Lung (tissue), 12 donors: Measurements from ENCODE around the gene XBP1. TPM values are rescaled to one million over a fixed set of nuclear protein-coding genes. Genes with fewer than 3 reads are reported as not detected.

Experiments used
- ATAC-seq: fragments of 200-7000 bp; cut with Tn5 transposase; one replicate; pipeline ENCODE4 v1.9.1; 2020; ENCODE audit warnings: moderate number of reproducible peaks; ENCODE audit not compliant: insufficient read depth, low FRiP score
- DNase-seq, 3 donors: peaks; one replicate each; pipeline ENCODE4 v3.0.0-alpha.2; 2013 to 2017
- H3K27ac ChIP-seq, 2 donors: one replicate each; pipeline ENCODE4 v1.5.1; 2013; ENCODE audit warnings: mild to moderate bottlenecking in 2 of 2, moderate library complexity in 2 of 2, control low read depth in 1 of 2, inconsistent platforms in 1 of 2, low read depth in 1 of 2, low read length in 1 of 2
- H3K27me3 ChIP-seq, 3 donors: one replicate each; pipeline ENCODE4 v1.5.1; 2013; ENCODE audit warnings: low read length in 2 of 3; ENCODE audit not compliant: control insufficient read depth in 3 of 3, insufficient read depth in 3 of 3
- H3K36me3 ChIP-seq, 4 donors: one replicate each; pipeline ENCODE4 v1.5.1; 2013; ENCODE audit warnings: low read length in 4 of 4, mild to moderate bottlenecking in 1 of 4, moderate library complexity in 1 of 4; ENCODE audit not compliant: control insufficient read depth in 4 of 4, insufficient read depth in 4 of 4
- H3K4me1 ChIP-seq, 5 donors: one replicate each; pipeline ENCODE4 v1.5.1; 2013; ENCODE audit warnings: low read length in 5 of 5, mild to moderate bottlenecking in 2 of 5, moderate library complexity in 1 of 5; ENCODE audit not compliant: control insufficient read depth in 5 of 5, insufficient read depth in 5 of 5
- H3K4me3 ChIP-seq: one replicate; pipeline ENCODE4 v1.5.1; 2013; ENCODE audit warnings: mild to moderate bottlenecking, control low read depth, moderate library complexity
- H3K9ac ChIP-seq, 2 donors: one replicate each; pipeline ENCODE4 v1.5.1; 2013; ENCODE audit warnings: low read length in 2 of 2, control low read depth in 1 of 2; ENCODE audit not compliant: insufficient read depth in 1 of 2
- H3K9me3 ChIP-seq, 4 donors: one replicate each; pipeline ENCODE4 v1.5.1; 2013; ENCODE audit warnings: low read length in 3 of 4, mild to moderate bottlenecking in 1 of 4, moderate library complexity in 1 of 4; ENCODE audit not compliant: control insufficient read depth in 4 of 4, insufficient read depth in 3 of 4
- WGBS, 2 donors: extraction: QIAGEN DNeasy Blood & Tissue Kit; methylation state at CpG; one replicate each; pipeline ENCODE4 v1.1.7; 2013; 5-methylcytosine and 5-hydroxymethylcytosine counted together
- polyA plus RNA-seq, 2 donors: library from polyadenylated mRNA; stranded (reverse); fragments of 200-250 nt; gene quantifications; one replicate each; pipeline ENCODE4 v1.2.1, GENCODE V29; 2013
- total RNA-seq, 2 donors: library from RNA; depleted of rRNA in 1 of 2; stranded (reverse); fragments of >200 nt in 1 of 2; gene quantifications; one replicate each; pipeline ENCODE4 v1.2.1, GENCODE V29; 2014 to 2021
- TF ChIP-seq, protein P1 (sequence below): IDR thresholded peaks from 2 replicates; pipeline ENCODE4 v1.5.1; 2012; ENCODE audit warnings: mild to moderate bottlenecking; ENCODE audit errors: control extremely low read depth, extremely low read depth
- donor health status: control.
- donor health status: control.
- donor health status: Bipolar disorder and iron deficiency.
- donor health status: healthy.
- donor health status: DM: yes; HTN: yes; CAD: no.

The XBP1 gene
- total and polyA plus RNA-seq, 4 donors, result 144 to 341 (median 311) TPM

DNA sequence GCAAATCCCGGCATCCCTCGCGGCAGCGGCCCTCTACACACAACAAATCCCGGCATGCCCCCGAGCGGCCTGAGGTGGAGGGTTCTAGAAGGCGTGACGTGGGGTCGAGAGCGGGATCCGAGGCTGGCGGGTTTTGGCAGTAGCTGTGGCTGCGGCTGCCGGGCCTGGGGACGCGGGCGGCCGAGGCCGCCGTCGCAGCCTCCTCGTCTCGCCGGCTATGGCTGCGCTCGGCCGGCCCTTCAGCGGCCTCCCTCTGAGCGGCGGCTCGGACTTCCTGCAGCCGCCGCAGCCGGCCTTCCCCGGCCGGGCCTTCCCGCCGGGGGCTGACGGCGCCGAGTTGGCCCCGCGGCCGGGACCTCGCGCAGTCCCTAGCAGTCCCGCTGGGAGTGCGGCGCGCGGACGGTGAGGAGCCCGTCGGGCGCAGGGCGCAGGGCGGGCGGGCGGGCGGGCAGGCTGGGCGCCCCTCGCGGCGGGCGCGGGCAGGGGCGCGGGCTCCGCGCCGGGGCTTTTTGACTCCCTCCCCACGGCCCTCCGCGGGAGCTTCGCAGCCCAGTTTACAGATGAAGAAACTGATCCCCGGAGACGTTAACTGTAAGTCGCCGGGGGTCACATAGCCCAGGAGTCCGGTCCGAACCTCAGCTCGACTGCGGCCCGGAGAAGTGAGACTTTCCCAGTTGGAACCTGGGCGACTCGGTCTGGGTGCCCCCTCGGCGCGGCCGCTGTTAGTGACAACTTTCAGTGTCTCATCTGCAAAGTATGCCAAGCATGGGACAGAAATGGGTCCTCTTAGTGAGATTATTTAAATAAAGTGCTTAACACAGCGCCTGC lies 27.5 kb downstream of the XBP1 start, which contains the start of gene CCDC117:
Gene CCDC117, plus strand, starts transcription at position 63 of the 828 bp plus-strand sequence. Its CDS starts 155 bp downstream, at position 218.
- TF ChIP-seq, protein P1, sequence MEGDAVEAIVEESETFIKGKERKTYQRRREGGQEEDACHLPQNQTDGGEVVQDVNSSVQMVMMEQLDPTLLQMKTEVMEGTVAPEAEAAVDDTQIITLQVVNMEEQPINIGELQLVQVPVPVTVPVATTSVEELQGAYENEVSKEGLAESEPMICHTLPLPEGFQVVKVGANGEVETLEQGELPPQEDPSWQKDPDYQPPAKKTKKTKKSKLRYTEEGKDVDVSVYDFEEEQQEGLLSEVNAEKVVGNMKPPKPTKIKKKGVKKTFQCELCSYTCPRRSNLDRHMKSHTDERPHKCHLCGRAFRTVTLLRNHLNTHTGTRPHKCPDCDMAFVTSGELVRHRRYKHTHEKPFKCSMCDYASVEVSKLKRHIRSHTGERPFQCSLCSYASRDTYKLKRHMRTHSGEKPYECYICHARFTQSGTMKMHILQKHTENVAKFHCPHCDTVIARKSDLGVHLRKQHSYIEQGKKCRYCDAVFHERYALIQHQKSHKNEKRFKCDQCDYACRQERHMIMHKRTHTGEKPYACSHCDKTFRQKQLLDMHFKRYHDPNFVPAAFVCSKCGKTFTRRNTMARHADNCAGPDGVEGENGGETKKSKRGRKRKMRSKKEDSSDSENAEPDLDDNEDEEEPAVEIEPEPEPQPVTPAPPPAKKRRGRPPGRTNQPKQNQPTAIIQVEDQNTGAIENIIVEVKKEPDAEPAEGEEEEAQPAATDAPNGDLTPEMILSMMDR, result no peak
- WGBS, 2 donors, result 0% methylated on average over 59 to 92 of the region's 92 CpGs
- ATAC-seq (peak; percentile 95), DNase-seq (peak; percentile 97 to 98 (median 98))
- Histone ChIP-seq H3K36me3 (peaks cover 0 to 9% (median 6%) of the 10 kb centered on the region in 4 donors), H3K27ac (peak within 1 kb of the TSS; percentile 97 to 100), H3K4me3 (peak within 1 kb of the TSS; percentile 85), H3K4me1 (peaks cover 0 to 5% (median 0%) of the 10 kb centered on the region in 5 donors), H3K9me3 (no peaks in the 10 kb centered on the region), H3K9ac (peak within 1 kb of the TSS; percentile 88 to 97), H3K27me3 (no peaks in the 10 kb centered on the region)

DNA sequence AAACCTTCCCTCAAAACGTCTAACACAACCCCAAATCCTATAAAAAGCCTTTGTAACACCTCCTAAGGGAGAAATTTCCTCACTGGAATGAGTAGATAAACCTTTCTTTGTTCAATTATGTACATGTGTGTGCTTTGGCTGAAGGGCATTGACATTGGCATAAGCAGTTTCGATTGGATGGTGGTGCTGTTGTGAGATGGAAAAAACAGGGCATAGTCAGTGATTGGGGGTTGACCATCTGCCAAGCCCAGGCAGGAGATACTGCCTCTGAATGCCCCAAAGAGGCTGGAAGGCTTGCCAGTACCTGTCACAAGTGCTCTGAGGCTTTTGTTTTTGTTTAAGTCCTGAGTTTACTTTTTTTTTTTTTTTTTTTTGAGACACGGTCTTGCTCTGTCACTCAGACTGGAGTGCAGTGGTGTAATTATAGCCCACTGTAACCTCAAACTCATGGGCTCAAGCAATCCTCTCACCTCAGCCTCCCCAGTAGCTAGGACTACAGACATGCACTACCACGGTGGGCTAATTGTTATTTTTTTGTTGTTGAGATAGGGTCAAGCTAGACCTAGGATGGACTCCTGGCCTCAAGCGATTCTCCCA lies 29.1 kb downstream of the XBP1 start:
- Histone ChIP-seq H3K36me3 (peaks cover 0 to 5% (median 2%) of the 10 kb centered on the region in 4 donors), H3K4me3 (no peak overlapping the region), H3K9me3 (no peaks in the 10 kb centered on the region), H3K27ac (no peak overlapping the region), H3K9ac (no peak overlapping the region), H3K4me1 (peaks cover 0 to 5% (median 0%) of the 10 kb centered on the region in 5 donors), H3K27me3 (no peaks in the 10 kb centered on the region)
- no peak for ATAC-seq
- TF ChIP-seq, protein P1, result no peak
- DNase-seq, result no peak
- WGBS, 2 donors, result 80 to 86% methylated on average over 5 of the region's 5 CpGs

DNA sequence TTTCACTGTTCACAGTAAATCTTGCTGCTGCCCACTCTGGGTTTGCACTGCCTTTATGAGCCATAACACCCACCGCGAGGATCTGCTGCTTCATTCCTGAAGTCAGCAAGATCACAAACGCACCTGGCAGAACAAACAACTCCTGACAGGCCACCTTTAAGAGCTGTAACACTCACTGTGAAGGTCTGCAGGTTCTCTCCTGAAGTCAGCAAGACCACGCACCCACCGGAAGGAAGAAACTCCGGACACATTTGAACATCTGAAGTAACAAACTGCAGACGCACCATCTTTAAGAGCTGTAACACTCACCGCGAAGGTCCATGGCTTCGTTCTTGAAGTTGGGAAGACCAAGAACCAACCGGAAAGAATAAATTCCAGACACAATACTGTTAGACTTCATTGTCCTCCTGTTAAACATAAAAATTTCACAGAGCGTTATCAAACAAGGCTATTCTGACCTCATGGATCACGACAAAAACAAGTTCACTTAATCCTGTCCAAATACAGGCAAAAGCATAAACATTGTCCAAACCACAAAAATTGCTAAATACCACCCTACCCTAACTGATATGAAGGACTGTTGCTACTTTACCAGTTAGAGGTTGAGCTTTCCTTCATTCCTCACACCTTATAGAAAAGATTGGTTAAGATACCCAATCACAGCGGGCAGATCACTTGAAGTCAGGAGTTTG lies 30.8 kb downstream of the XBP1 start:
- Histone ChIP-seq H3K27me3 (no peaks in the 10 kb centered on the region), H3K9me3 (no peaks in the 10 kb centered on the region), H3K36me3 (no peaks in the 10 kb centered on the region), H3K4me3 (no peak overlapping the region), H3K27ac (no peak overlapping the region), H3K9ac (no peak overlapping the region), H3K4me1 (peaks cover 0 to 5% (median 0%) of the 10 kb centered on the region in 5 donors)
- WGBS, 2 donors, result 89 to 93% methylated on average over 14 of the region's 14 CpGs
- ATAC-seq (no peak), DNase-seq (no peak)
- TF ChIP-seq, protein P1, result no peak
